ENCODE measurements around the gene KIF21B. TPM values are rescaled to one million over a fixed set of nuclear protein-coding genes. Genes with fewer than 3 reads are reported as not detected.

The KIF21B gene
- total RNA-seq, 5 donors from 2014 or later (not counting 1 experiment from before 2014, with no cell fraction given) = 70.8 to 110 (median 101) TPM

- Histone ChIP-seq H3K9me3 (no peaks in the 10 kb centered on the region), H3K4me1 (ENCODE audit: control insufficient read depth in 1 of 2, extremely low read depth in 1 of 2, insufficient read depth in 2 of 2, low read length in 2 of 2) (peaks cover 12 to 25% of the 10 kb centered on the region in 2 experiments), H3K27me3 (replicated peaks in 1 of 2; ENCODE audit: control insufficient read depth in 2 of 2, extremely low read depth in 1 of 2, insufficient read depth in 2 of 2, low read length in 1 of 2) (no peaks in the 10 kb centered on the region), H3K4me3 (ENCODE audit: control insufficient read depth in 1 of 2, extremely low read depth in 1 of 2, low read length in 1 of 2) (no peak overlapping the region), H3K27ac (ENCODE audit: low read length) (no peak overlapping the region), H3K36me3 (ENCODE audit: control insufficient read depth in 2 of 2, extremely low read depth in 1 of 2, insufficient read depth in 1 of 2, low read length in 1 of 2) (no peaks in the 10 kb centered on the region)
- H3K27me3 Mint-ChIP-seq = no peaks in the 10 kb centered on the region
- ChIA-PET CTCF (interaction anchor here (0.7 to 1.3 kb wide), 2 partner anchors 49 to 406 kb away, joined by 3 read pairs; no protein-coding TSS in a partner anchor), POLR2A (no interaction called here)
- H3K4me3 Mint-ChIP-seq = no peak overlapping the region
- ATAC-seq (replicated peaks in 1 of 4) (no peak), DNase-seq (no peak)
- H3K27ac Mint-ChIP-seq = peak overlapping the region in 1 of 2 donors; percentile 30
- H3K36me3 Mint-ChIP-seq = no peaks in the 10 kb centered on the region
- H3K9me3 Mint-ChIP-seq = no peaks in the 10 kb centered on the region
- H3K4me1 Mint-ChIP-seq = peaks cover 22 to 32% (median 30%) of the 10 kb centered on the region in 3 donors
- 72% methylated on average over 4 of the region's 7 CpGs for whole genome bisulfite sequencing (ENCODE audit: insufficient coverage)
Observed at GRCh38 chr1:201028461-201028889, 5.0 kb upstream of the KIF21B start.

- WGBS (ENCODE audit: insufficient coverage) = no CpG with 5 or more reads among the region's 3 CpGs
- Mint-ChIP-seq H3K4me1 (peaks cover 33 to 42% (median 40%) of the 10 kb centered on the region in 3 donors), H3K36me3 (no peaks in the 10 kb centered on the region), H3K27ac (peak overlapping the region; percentile 65 to 86), H3K4me3 (peak overlapping the region in 1 of 3 donors; percentile 45), H3K9me3 (no peaks in the 10 kb centered on the region), H3K27me3 (no peaks in the 10 kb centered on the region)
- no peak overlapping the region for H3K27ac ChIP-seq (ENCODE audit: low read length)
- H3K27me3 ChIP-seq (replicated peaks in 1 of 2; ENCODE audit: control insufficient read depth in 2 of 2, extremely low read depth in 1 of 2, insufficient read depth in 2 of 2, low read length in 1 of 2) = no peaks in the 10 kb centered on the region
- ATAC-seq (replicated peaks in 1 of 4) (no peak), DNase-seq (no peak)
- H3K9me3 ChIP-seq = no peaks in the 10 kb centered on the region
- POLR2A ChIA-PET = interaction anchor here (0.6 to 1.1 kb wide), 2 partner anchors 7 to 405 kb away, joined by 3 read pairs; no protein-coding TSS in a partner anchor
- H3K4me3 ChIP-seq (ENCODE audit: control insufficient read depth in 1 of 2, extremely low read depth in 1 of 2, low read length in 1 of 2) = no peak overlapping the region
- peaks cover 15 to 36% of the 10 kb centered on the region in 2 experiments for H3K4me1 ChIP-seq (ENCODE audit: control insufficient read depth in 1 of 2, extremely low read depth in 1 of 2, insufficient read depth in 2 of 2, low read length in 2 of 2)
- CTCF ChIA-PET = interaction anchor here (1.0 to 3.3 kb wide), 4 partner anchors 11 to 55 kb away, joined by 3 to 12 read pairs (median 10); no protein-coding TSS in a partner anchor
- no peaks in the 10 kb centered on the region for H3K36me3 ChIP-seq (ENCODE audit: control insufficient read depth in 2 of 2, extremely low read depth in 1 of 2, insufficient read depth in 1 of 2, low read length in 1 of 2)
Observed at GRCh38 chr1:201026836-201027235, 3.3 kb upstream of the KIF21B start.

GRCh38 chr1:201026234-201026633 lies 2.7 kb upstream of the KIF21B start:
- Mint-ChIP-seq H3K36me3 (no peaks in the 10 kb centered on the region), H3K4me3 (no peak overlapping the region), H3K4me1 (peaks cover 39 to 48% (median 46%) of the 10 kb centered on the region in 3 donors), H3K27ac (peak overlapping the region; percentile 65 to 86), H3K27me3 (no peaks in the 10 kb centered on the region), H3K9me3 (no peaks in the 10 kb centered on the region)
- ChIA-PET CTCF (interaction anchor here (0.9 to 3.3 kb wide), 6 partner anchors 10 to 54 kb away, joined by 3 to 13 read pairs (median 10); no protein-coding TSS in a partner anchor), POLR2A (interaction anchor here in 1 of 2 donors (1.1 kb wide), 1 partner anchor 8 kb away, joined by 3 read pairs; no protein-coding TSS in a partner anchor)
- Histone ChIP-seq H3K4me1 (ENCODE audit: control insufficient read depth in 1 of 2, extremely low read depth in 1 of 2, insufficient read depth in 2 of 2, low read length in 2 of 2) (peaks cover 20 to 42% of the 10 kb centered on the region in 2 experiments), H3K27me3 (replicated peaks in 1 of 2; ENCODE audit: control insufficient read depth in 2 of 2, extremely low read depth in 1 of 2, insufficient read depth in 2 of 2, low read length in 1 of 2) (no peaks in the 10 kb centered on the region), H3K27ac (ENCODE audit: low read length) (no peak overlapping the region), H3K36me3 (ENCODE audit: control insufficient read depth in 2 of 2, extremely low read depth in 1 of 2, insufficient read depth in 1 of 2, low read length in 1 of 2) (no peaks in the 10 kb centered on the region), H3K9me3 (no peaks in the 10 kb centered on the region), H3K4me3 (ENCODE audit: control insufficient read depth in 1 of 2, extremely low read depth in 1 of 2, low read length in 1 of 2) (no peak overlapping the region)
- ATAC-seq (replicated peaks in 1 of 4) (no peak), DNase-seq (no peak)
- no CpG with 5 or more reads among the region's 3 CpGs for WGBS (ENCODE audit: insufficient coverage)

GRCh38 chr1:201025571-201026002 lies 2.1 kb upstream of the KIF21B start:
- Histone ChIP-seq H3K27ac (ENCODE audit: low read length) (no peak overlapping the region), H3K27me3 (replicated peaks in 1 of 2; ENCODE audit: control insufficient read depth in 2 of 2, extremely low read depth in 1 of 2, insufficient read depth in 2 of 2, low read length in 1 of 2) (no peaks in the 10 kb centered on the region), H3K9me3 (no peaks in the 10 kb centered on the region), H3K36me3 (ENCODE audit: control insufficient read depth in 2 of 2, extremely low read depth in 1 of 2, insufficient read depth in 1 of 2, low read length in 1 of 2) (no peaks in the 10 kb centered on the region), H3K4me1 (ENCODE audit: control insufficient read depth in 1 of 2, extremely low read depth in 1 of 2, insufficient read depth in 2 of 2, low read length in 2 of 2) (peaks cover 25 to 49% of the 10 kb centered on the region in 2 experiments), H3K4me3 (ENCODE audit: control insufficient read depth in 1 of 2, extremely low read depth in 1 of 2, low read length in 1 of 2) (no peak overlapping the region)
- Mint-ChIP-seq H3K27me3 (no peaks in the 10 kb centered on the region), H3K36me3 (no peaks in the 10 kb centered on the region), H3K4me3 (no peak overlapping the region), H3K27ac (peak overlapping the region; percentile 65 to 86), H3K4me1 (peaks cover 45 to 54% (median 53%) of the 10 kb centered on the region in 3 donors), H3K9me3 (no peaks in the 10 kb centered on the region)
- WGBS (ENCODE audit: insufficient coverage) = 79% methylated on average over 4 of the region's 7 CpGs
- CTCF ChIA-PET = interaction anchor here (0.5 to 3.3 kb wide), 9 partner anchors 10 to 88 kb away, joined by 3 to 13 read pairs (median 7); no protein-coding TSS in a partner anchor
- POLR2A ChIA-PET = interaction anchor here in 1 of 2 donors (1.0 to 1.1 kb wide), 2 partner anchors 9 to 10 kb away, joined by 3 read pairs; no protein-coding TSS in a partner anchor
- ATAC-seq (replicated peaks in 1 of 4) (no peak), DNase-seq (peak in 2 of 35 experiments; percentile 17 to 34)

- peak overlapping the region in 1 of 2 donors; percentile 84 for H3K27ac Mint-ChIP-seq
- Histone ChIP-seq H3K27ac (ENCODE audit: low read length) (no peak overlapping the region), H3K4me1 (ENCODE audit: control insufficient read depth in 1 of 2, extremely low read depth in 1 of 2, insufficient read depth in 2 of 2, low read length in 2 of 2) (peaks cover 35 to 59% of the 10 kb centered on the region in 2 experiments)
Observed at GRCh38 chr1:201024625-201024998, 1.1 kb upstream of the KIF21B start.

GRCh38 chr1:201023920-201024624 lies 558 bp upstream of the KIF21B start:
- no peaks in the 10 kb centered on the region for H3K27me3 ChIP-seq (replicated peaks in 1 of 2; ENCODE audit: control insufficient read depth in 2 of 2, extremely low read depth in 1 of 2, insufficient read depth in 2 of 2, low read length in 1 of 2)
- Mint-ChIP-seq H3K4me1 (peaks cover 60 to 69% (median 68%) of the 10 kb centered on the region in 3 donors), H3K27ac (peak overlapping the region; percentile 19 to 84), H3K9me3 (no peaks in the 10 kb centered on the region), H3K36me3 (peaks cover 2% of the 10 kb centered on the region), H3K27me3 (no peaks in the 10 kb centered on the region), H3K4me3 (peak overlapping the region; percentile 21 to 58 (median 42))
- DNase-seq (no peak), ATAC-seq (replicated peaks in 1 of 4) (peak in 1 of 4 experiments; percentile 1)
- H3K4me3 ChIP-seq (ENCODE audit: control insufficient read depth in 1 of 2, extremely low read depth in 1 of 2, low read length in 1 of 2) = no peak overlapping the region
- WGBS (ENCODE audit: insufficient coverage) = 26% methylated on average over 8 of the region's 17 CpGs
- ChIA-PET POLR2A (interaction anchor here (0.5 to 0.6 kb wide), 2 partner anchors 90 to 862 kb away, joined by 3 to 6 read pairs; no protein-coding TSS in a partner anchor), CTCF (interaction anchor here (1.4 to 3.4 kb wide), 4 partner anchors 17 to 52 kb away, joined by 3 to 15 read pairs (median 12); no protein-coding TSS in a partner anchor)
- no peaks in the 10 kb centered on the region for H3K9me3 ChIP-seq
- peak overlapping the region; percentile 15 for H3K27ac ChIP-seq (ENCODE audit: low read length)
- no peaks in the 10 kb centered on the region for H3K36me3 ChIP-seq (ENCODE audit: control insufficient read depth in 2 of 2, extremely low read depth in 1 of 2, insufficient read depth in 1 of 2, low read length in 1 of 2)
- peaks cover 38 to 64% of the 10 kb centered on the region in 2 experiments for H3K4me1 ChIP-seq (ENCODE audit: control insufficient read depth in 1 of 2, extremely low read depth in 1 of 2, insufficient read depth in 2 of 2, low read length in 2 of 2)

More at GRCh38 chr1:201024625-201024998, 1.1 kb upstream of the KIF21B start:
- H3K4me3 ChIP-seq (ENCODE audit: control insufficient read depth in 1 of 2, extremely low read depth in 1 of 2, low read length in 1 of 2) = no peak overlapping the region
- no peaks in the 10 kb centered on the region for H3K9me3 Mint-ChIP-seq
- H3K27me3 Mint-ChIP-seq = no peaks in the 10 kb centered on the region
- WGBS (ENCODE audit: insufficient coverage) = 100% methylated on average over 2 of the region's 2 CpGs
- H3K27me3 ChIP-seq (replicated peaks in 1 of 2; ENCODE audit: control insufficient read depth in 2 of 2, extremely low read depth in 1 of 2, insufficient read depth in 2 of 2, low read length in 1 of 2) = no peaks in the 10 kb centered on the region
- POLR2A ChIA-PET = interaction anchor here (0.5 to 0.6 kb wide), 2 partner anchors 89 to 862 kb away, joined by 3 to 6 read pairs; no protein-coding TSS in a partner anchor
- no peaks in the 10 kb centered on the region for H3K9me3 ChIP-seq
- DNase-seq (no peak), ATAC-seq (replicated peaks in 1 of 4) (no peak)
- peaks cover 55 to 63% (median 63%) of the 10 kb centered on the region in 3 donors for H3K4me1 Mint-ChIP-seq
- H3K36me3 Mint-ChIP-seq = no peaks in the 10 kb centered on the region
- peak overlapping the region in 1 of 3 donors; percentile 42 for H3K4me3 Mint-ChIP-seq
- CTCF ChIA-PET = interaction anchor here (0.8 to 3.3 kb wide), 5 partner anchors 15 to 53 kb away, joined by 3 to 13 read pairs (median 9); no protein-coding TSS in a partner anchor
- no peaks in the 10 kb centered on the region for H3K36me3 ChIP-seq (ENCODE audit: control insufficient read depth in 2 of 2, extremely low read depth in 1 of 2, insufficient read depth in 1 of 2, low read length in 1 of 2)
